AML-193 (cell line): ENCODE results near the gene GLI2.

ENCODE experiments used
- DNase-seq, 2 experiments: peaks; one replicate each; lab custom pipeline; 2025; lab: John Stamatoyannopoulos, UW

The GLI2 gene

GRCh38 chr2:120738786-120739437 lies 3.2 kb downstream of the GLI2 start:
- DNase-seq: no peak

GRCh38 chr2:120739438-120740090 lies 3.9 kb downstream of the GLI2 start:
- DNase-seq: no peak

- no peak for DNase-seq
Measured at GRCh38 chr2:120740375-120740764, 4.7 kb downstream of the GLI2 start.

DNA sequence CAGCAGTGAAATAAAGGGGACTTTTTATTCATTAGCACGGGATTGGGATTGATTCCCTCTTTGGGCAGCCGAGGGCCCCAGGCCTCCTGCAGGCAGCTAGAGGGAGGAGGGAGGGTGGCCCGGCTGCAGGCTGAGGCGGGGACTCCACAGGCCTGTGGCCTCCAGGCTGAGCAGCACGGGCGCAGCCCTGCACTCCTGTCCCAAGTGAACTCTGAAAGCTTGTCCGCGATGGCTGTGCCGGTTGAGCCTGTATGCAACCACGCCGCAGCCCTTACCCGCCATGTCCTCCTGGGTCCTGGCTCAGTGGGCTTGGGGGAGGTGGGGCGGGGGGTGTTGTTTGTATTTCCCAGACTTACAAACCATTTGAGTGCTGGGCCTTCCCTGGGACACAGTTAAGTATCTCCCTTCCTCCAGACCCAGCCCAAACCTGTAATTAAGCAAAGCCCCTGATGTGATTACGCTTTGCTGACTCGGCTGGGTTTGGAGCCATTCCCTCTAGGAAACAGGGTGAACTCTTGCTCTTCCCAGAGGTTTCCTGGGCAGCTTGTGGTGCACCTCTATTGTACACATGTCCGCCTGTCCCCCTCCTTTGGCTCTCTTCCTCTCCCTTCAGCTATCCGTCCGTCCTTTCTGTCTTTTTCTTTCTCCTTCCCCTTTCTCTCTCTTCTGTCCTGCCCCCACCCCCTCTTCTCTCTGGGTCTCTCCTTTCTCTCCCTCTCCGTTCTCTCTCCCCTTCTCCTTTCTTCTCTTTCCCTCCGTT lies 5.3 kb downstream of the GLI2 start:
- DNase-seq: no peak

- no peak for DNase-seq
Measured at GRCh38 chr2:120741571-120742561, 6.2 kb downstream of the GLI2 start.

DNA sequence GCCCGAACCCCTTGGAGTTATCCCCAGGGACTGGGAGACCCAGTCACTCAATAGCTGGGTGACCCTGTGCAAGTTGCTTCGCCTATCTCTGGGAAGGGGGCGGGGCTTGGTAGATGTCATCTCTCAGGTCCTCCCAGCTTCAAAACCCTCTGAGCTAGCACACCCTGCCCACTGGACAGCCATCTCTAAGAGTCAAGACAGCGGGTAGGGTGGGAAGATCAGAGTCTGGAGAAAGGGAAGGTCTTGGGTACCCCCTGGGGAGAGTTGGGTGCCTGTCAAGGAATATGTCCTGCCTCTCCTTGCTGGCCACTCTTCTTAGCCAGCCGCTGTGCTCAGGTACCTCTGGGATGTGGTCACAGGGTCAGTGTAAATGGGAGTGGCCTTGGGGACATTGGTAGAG lies 8.0 kb downstream of the GLI2 start:
- no peak for DNase-seq

- DNase-seq: no peak
Measured at GRCh38 chr2:120744817-120745216, 9.1 kb downstream of the GLI2 start.

GRCh38 chr2:120745420-120746111 lies 9.9 kb downstream of the GLI2 start:
- no peak for DNase-seq

DNA sequence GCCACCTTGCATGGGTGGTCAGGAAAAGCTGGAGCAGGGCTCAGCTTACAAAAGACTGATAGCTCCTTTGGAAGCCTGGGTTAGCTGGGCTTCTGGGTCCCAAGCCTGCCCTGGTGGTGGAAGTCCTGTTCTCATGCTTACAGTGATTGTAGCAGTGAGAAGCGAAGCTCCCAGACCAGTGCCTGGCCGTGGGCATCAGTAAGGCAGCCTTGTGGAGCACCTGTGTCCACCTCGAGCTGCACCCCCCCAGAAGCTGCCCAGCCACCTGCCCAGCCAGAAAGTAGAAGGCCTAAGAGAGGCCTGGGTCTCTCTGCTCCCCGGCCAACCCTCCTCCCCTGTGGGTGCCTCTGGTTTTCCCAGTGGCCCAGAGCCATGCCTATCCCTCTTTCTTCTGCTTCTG lies 10.5 kb downstream of the GLI2 start:
- DNase-seq: no peak

GRCh38 chr2:120747281-120747680 lies 11.6 kb downstream of the GLI2 start:
- no peak for DNase-seq

- DNase-seq: no peak
Measured at GRCh38 chr2:120747706-120748105, 12.0 kb downstream of the GLI2 start.

GRCh38 chr2:120748310-120748709 lies 12.6 kb downstream of the GLI2 start:
- DNase-seq: no peak

DNA sequence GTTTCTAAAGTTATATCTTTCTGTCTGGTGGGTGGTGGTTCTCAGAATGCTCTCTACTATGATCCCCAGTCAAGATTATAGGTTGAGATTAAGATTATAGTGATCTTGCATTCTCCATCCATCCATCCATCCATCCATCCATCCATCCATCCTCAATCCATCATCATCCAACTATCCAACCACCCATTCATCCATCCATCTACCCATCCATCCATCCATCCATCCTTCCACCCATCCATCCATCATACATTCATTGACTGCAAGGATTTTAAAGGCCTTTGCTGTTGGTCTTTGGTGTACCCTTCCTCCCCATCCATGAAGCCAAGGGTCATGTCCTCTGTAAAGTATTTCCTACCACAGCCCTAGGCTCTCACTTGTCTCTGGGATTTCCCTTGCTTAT lies 13.1 kb downstream of the GLI2 start:
- no peak for DNase-seq

DNA sequence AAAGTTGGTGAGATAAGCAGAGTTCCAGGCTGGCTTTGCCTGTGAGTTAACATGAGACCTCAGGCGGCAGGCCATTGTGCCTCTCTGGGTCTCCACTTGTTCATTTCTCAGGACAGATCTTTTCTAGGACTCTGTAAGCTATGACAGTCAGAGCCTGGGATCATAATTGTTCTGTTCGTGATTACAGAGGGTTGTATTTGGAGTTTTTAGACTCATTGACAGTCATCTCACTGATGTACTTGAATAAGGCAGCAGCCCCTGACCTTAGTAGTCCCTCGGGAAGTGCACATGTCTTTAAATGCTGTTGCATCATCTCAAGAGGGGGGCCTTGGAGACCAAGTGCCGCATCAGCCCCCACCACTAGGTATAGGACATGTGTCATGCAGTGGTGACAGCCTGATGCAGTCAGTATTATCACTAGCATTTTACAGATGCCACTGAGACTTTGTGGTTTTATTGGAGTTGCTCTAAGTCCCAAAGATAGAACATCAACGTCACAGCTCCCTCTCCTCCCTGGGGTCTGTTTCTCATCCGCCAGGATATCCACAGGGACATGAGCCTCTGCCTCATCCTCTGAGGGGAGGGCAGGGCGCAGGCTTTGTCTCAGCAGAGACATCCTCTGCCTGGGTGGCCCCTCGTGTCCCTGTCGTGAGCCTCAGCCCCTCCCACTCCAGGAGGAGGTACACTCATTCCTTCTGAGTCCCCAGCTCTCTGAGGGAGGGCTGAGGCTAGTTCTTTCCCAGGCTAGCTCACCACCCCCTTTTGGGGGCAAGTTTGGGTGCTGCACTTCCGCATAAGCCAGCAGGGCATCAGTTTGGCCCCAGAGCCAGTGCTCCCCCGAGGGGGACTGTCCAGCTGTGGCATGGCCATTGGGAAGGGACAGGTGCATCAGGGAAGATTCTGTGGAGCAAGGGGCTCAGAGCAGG lies 14.1 kb downstream of the GLI2 start:
- no peak for DNase-seq

GRCh38 chr2:120750488-120751210 lies 15.0 kb downstream of the GLI2 start:
- DNase-seq: no peak

- no peak for DNase-seq
Measured at GRCh38 chr2:120751553-120751952, 15.9 kb downstream of the GLI2 start.

- no peak for DNase-seq
Measured at GRCh38 chr2:120754067-120754960, 18.6 kb downstream of the GLI2 start.
